Left colon (tissue), 2 donors: ENCODE measurements around the gene DPF3. TPM values are rescaled to one million over a fixed set of nuclear protein-coding genes. Genes with fewer than 3 reads are reported as not detected.

ENCODE experiments used
- ATAC-seq: fragments of 200-7000 bp; cut with Tn5 transposase; one replicate; pipeline ENCODE4 v1.9.1; 2020; ENCODE audit warnings: mild to moderate bottlenecking, moderate library complexity
- DNase-seq, 2 donors: peaks; one replicate each; pipeline ENCODE4 v3.0.0-alpha.2; 2020
- intact Hi-C, 2 donors: fragments of 100-400 bp; cut with DNase I in 1 of 2; cut with micrococcal nuclease in 1 of 2; formaldehyde crosslinking; loops; one replicate each; pipeline versions ENCODE4 v1.11.2 to v1.14.0; 2022; cut with DNase I, micrococcal nuclease
- total RNA-seq, 2 donors: library from RNA; stranded (reverse); fragmentation: NEBNext Ultra II Directional; extraction: Animal tissue kit (Norgen Biotek cat#: 25700); gene quantifications; one replicate each; pipeline ENCODE4 v1.2.1, GENCODE V29; 2021
- donor health status: DM: no; HTN: no; CAD: no.
- donor health status: DM: yes; HTN: yes; CAD: no.

DPF3 gene
- total RNA-seq, 2 donors from 2014 or later = 9.7 to 11.2 TPM

GRCh38 chr14:72682188-72682587, 211.7 kb downstream of the DPF3 start:
- intact Hi-C loops = no loop called here
- ATAC-seq = no peak
- DNase-seq = no peak

DNA sequence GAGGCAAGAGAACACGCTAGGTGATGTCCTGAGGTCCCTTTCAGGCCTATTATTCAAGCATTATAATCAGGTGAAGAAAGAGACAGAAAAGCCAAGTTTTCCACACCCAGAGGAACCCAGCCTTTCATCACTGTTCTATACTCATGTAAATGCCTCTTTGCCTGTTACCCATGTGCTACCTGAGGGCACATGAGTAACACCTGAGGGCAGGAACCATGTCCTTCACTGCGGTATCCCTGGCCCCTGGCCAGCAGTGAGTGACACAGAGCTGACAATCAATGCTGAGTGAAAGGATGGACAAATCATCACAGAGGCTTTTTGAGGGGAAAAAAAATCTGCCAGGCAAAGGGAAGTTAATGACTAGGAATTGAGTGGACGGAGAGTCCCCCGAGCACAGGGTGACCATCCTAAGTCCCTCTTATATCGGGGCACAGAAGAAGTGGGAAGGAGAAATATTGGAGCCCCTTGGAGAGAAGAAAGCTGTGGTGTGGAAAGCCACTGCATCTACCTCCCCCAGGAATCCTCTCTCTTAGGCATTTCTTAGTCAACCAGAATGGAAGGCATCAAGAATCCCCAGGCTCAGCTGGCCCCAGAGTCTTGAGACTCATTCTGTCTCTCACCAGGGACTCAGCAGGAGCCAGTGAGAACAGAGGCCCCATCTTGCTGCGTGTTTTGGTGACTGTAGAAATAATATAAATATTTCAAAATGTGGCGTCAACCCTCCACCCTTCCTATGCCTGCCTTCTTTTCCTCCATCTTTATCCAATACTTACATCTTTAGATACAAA, 212.9 kb downstream of the DPF3 start:
- DNase-seq = no peak
- no peak for ATAC-seq
- intact Hi-C loops = no loop called here

- intact Hi-C loops = no loop called here
- ATAC-seq (no peak), DNase-seq (no peak)
Measured at GRCh38 chr14:72679536-72680151, 214.3 kb downstream of the DPF3 start.

DNA sequence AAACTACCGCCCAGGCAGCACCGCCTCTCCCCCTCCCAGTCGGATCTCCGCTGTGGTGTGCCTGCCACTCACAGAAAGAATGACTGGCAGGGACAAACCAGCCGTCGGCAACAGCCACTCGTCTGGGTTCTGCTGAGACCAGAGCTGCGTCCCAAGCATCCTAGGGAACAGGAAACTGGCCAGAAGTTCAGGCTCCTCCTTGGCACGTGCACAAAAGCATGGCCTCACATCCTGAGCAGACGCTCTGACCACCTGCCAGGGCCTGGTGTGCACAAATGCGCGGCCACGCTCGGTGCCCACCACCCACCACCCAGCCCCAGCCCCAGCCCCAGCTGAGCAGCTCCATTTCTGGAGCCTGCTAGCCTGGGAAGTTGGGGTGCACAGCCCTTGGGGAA, 214.8 kb downstream of the DPF3 start:
- DNase-seq (no peak), ATAC-seq (no peak)
- intact Hi-C loops = no loop called here

- peak; percentile 35 for ATAC-seq
Measured at GRCh38 chr14:72678356-72678755, 215.5 kb downstream of the DPF3 start.

DNA sequence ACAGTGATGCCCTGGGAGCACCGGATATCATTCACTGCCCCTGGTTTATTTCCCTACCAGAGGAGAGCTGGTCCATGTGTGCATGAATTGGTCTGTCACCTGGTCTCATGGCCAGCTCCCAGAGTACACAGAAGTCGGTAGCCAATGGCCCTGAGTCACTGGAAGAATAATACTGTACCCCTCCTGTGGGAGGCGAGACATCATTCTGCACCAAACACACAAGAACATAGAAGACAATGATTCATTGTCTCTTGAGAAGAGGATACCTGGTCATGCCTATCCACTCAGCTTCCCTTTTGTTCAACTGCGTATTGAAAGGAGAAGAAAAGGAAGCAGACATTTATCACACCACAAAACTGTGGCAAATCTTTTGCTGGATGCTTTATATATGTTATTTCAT, 216.2 kb downstream of the DPF3 start:
- no peak for DNase-seq
- no peak for ATAC-seq
- intact Hi-C loops = no loop called here

More at GRCh38 chr14:72678356-72678755, 215.5 kb downstream of the DPF3 start:
- no peak for DNase-seq
- intact Hi-C loops = no loop called here

GRCh38 chr14:72675126-72675525, 218.8 kb downstream of the DPF3 start:
- DNase-seq (no peak), ATAC-seq (no peak)
- intact Hi-C loops = no loop called here

DNA sequence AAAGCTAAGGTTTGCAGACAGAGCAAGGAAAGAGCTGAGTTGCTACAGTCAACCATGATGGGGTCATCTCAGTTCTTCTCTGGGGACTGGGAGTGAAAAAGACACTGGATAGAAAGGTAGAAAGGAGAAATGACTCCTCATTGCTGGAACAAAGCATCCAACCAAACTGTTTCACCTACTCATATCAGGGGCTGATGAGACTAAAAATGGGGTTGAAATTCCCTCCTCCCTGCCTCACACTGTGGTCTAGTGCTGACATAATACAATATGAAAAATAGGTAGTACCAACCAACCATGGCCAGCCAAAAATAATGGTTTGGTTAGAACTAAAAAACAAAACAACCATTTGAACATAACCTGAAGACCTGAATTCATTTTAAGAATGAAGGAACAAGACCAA, 220.7 kb downstream of the DPF3 start:
- DNase-seq (no peak), ATAC-seq (no peak)
- intact Hi-C loops = no loop called here

- intact Hi-C loops = no loop called here
- ATAC-seq = no peak
- DNase-seq = no peak
Measured at GRCh38 chr14:72666610-72667009, 227.3 kb downstream of the DPF3 start.

DNA sequence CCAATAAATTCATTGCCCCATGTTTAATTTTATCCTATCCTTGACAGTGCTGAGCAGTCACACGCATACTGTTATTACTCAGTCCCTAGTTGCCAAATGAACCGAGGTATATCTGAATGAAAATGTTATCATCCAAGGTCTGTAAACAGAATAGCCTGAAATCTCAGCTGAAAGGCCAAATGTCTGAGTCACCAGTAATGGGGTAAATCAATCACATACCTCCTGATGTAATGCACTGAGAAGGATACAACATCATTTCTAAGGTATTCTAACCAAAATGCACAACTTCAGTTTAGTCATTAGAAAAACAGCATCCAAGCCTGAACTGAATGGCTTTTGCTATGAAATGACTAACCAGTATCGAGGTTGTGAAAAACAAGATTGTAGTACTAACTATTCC, 228.6 kb downstream of the DPF3 start:
- ATAC-seq (no peak), DNase-seq (no peak)
- intact Hi-C loops = no loop called here

DNA sequence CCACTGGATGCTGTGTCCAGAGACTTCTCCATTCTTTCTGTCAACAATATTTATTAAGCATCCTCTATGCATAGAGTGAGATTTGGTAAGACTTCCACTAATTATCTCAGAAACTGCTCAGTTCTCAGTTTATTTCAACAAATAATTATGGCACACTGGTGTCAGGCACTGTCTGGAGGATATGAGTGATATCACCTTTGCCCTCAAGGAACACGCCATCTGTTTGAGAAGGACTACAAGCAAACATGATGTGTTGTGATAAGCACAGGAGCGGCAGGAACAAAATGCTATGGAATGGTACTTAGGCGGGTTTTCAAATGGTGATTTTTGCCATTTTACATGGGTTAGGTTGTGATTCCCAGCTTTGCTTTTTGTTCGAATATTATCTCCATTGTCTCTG, 229.2 kb downstream of the DPF3 start:
- ATAC-seq (no peak), DNase-seq (no peak)
- intact Hi-C loops = no loop called here

- DNase-seq (no peak), ATAC-seq (no peak)
- intact Hi-C loops = no loop called here
Measured at GRCh38 chr14:72663956-72664650, 229.8 kb downstream of the DPF3 start.

GRCh38 chr14:72663076-72663487, 230.8 kb downstream of the DPF3 start:
- DNase-seq (no peak), ATAC-seq (no peak)
- intact Hi-C loops = no loop called here

DNA sequence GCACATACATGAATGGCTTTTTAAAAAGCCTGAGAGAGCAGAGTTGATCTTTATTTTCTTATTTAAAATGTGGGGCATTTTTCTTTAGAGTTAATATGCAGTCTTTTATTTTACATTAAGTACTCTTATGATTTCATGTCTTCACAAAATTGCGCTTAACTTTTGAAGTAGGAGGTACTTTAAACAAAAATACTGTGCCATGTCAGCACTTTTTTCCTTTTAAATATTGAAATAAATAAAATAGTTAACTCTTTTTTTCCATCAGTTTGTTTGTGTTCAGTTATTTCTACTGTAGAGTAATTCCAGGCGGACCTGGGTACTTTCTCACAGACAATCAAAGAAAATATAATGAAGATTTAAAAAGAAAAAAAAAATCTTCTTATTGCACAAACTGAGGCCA, 231.7 kb downstream of the DPF3 start:
- no peak for ATAC-seq
- intact Hi-C loops = no loop called here
- no peak for DNase-seq

DNA sequence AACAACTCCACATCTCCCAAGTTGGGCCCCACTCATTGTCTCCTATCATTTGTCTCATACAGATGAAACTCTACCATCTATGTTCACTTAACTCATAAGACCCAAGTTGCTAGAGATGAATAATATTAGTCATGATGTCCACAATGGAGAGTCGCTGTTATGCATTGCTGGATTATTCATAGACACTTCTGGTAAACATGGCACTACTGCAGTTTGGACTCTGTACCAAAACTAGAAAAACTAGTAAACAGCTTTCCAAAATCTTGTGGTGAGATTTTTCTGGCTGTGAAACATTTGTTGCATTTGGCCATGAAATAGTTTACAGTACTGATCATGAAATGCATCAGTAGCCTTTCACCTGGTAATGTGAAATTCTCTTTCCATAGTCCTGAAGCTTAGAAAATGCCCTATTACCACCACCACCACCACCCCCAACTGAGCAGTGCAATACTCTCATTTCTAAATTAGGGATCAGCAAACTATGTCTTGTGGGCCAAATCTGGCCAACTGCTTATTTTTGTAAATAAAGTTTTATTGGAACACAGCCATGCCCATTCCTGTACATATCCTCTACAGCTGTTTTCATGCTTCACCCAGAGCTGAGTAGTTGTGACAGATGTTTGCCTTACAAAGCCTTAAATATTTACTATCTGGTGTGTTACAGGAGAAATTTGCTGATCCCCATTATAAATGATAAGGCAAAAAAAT, 236.5 kb downstream of the DPF3 start:
- ATAC-seq = no peak
- intact Hi-C loops = no loop called here
- no peak for DNase-seq

- intact Hi-C loops = no loop called here
Measured at GRCh38 chr14:72653026-72653425, 240.9 kb downstream of the DPF3 start.

DNA sequence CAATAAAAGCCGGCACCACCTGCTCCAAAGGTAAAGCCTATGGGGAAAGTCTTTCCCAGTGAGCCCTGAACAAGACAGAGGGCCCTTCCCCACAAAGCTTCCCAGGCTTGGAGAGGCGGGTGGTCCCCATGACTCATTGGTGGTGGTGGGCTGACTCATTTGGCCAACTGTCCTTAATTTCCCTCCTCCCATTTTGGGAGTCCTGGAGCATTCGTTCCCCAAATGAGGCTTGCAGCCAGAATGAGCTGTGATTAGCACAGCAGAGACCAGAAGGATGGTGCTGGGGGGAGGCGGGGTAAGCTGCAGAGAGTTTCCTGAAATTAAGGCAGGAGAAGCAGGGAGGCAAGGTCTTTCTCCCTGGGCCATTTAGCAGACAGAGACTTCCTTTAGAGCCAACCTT, 241.7 kb downstream of the DPF3 start:
- no peak for ATAC-seq
- no peak for DNase-seq
- intact Hi-C loops = no loop called here

More at GRCh38 chr14:72653026-72653425, 240.9 kb downstream of the DPF3 start:
- DNase-seq = no peak
- ATAC-seq = no peak

DNA sequence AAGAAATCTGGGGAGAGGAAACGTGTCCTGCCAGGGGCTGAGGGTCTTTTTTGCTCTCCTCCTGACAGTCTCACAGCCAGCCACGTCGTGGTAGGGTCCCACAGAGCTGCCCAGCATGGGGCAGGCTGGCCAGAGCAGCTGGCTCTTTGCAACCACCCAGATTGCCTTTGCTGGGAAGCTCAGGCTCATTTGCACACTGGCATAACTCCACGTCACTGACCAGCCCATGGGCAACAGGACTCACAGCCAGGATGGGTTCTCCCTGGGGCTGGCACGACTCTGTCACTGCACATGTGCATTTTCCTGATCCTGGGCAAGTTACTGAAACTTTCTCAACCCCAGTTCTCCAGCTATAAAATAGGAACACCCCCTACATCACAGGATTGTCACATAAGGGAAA, 242.2 kb downstream of the DPF3 start:
- ATAC-seq (no peak), DNase-seq (no peak)
- intact Hi-C loops = no loop called here

DNA sequence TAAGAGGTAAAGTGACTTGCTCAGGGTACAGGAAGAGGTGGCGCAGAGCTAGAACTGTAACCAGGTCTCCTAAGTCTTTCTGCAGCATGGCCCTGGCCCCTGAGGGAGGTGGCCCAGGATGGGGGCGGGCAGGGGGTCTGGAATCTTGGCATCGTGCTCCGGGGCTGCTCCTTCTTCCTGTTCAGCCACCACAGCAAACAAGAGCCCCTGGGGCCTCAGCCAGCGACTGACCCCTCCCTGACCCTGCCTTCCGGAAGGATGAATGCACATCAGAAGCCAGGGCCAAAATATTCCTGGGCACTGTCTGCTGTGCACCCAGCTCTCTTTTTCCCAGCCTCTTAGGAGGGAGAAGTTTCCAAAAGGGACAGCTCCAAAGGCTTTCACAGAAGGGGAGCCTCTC, 242.8 kb downstream of the DPF3 start:
- ATAC-seq (no peak), DNase-seq (no peak)
- intact Hi-C loops = no loop called here
